OCI-LY3 (cell line): ENCODE results near the gene GLDN.
A peak's percentile ranks its signal among the peaks of the same experiment; 100 is the strongest.

Experiments used
- H2AFZ ChIP-seq: fragments of 200-600, 300-600 bp; shearing (Covaris generic); 2 replicates; pipeline ENCODE4 v1.6.0; 2014; ENCODE audit warnings: antibody characterized with exemption, low read depth, low read length
- H3K27ac ChIP-seq: fragments of 200-600, 300-600 bp; sonication (generic); 2 replicates; pipeline ENCODE4 v1.5.1; 2014; ENCODE audit warnings: mild to moderate bottlenecking, low read length, moderate library complexity, mixed read lengths
- H3K27me3 ChIP-seq: fragments of 200-600, 300-600 bp; sonication (generic); 2 replicates; pipeline ENCODE4 v1.6.1; 2014; ENCODE audit warnings: low read depth, low read length, mixed read lengths
- H3K36me3 ChIP-seq: fragments of 200-600, 300-600 bp; sonication (generic); replicated peaks from 2 replicates; pipeline ENCODE3; 2014; ENCODE audit warnings: low read depth, low read length, mixed read lengths
- H3K4me1 ChIP-seq: fragments of 300-600, 200-600 bp; sonication (generic); 2 replicates; pipeline ENCODE4 v1.6.1; 2014; ENCODE audit warnings: low read length, mixed read lengths
- H3K4me2 ChIP-seq: fragments of 200-600, 300-600 bp; sonication (generic); 2 replicates; pipeline ENCODE4 v1.6.1; 2014; ENCODE audit warnings: low read length, mixed read lengths
- H3K4me3 ChIP-seq: fragments of 300-600, 200-600 bp; sonication (generic); 2 replicates; pipeline ENCODE4 v1.5.1; 2014; ENCODE audit warnings: antibody characterized with exemption, mild to moderate bottlenecking, low read length, moderate library complexity
- H3K79me2 ChIP-seq: fragments of 300-600, 200-600 bp; shearing (Covaris generic); 2 replicates; pipeline ENCODE4 v1.6.1; 2014; ENCODE audit warnings: mild to moderate bottlenecking, low read length, mixed read lengths
- H3K9ac ChIP-seq: fragments of 300-600, 200-600 bp; shearing (Covaris generic); 2 replicates; pipeline ENCODE4 v1.6.0; 2014; ENCODE audit warnings: mild to moderate bottlenecking, low read length, moderate library complexity
- H3K9me3 ChIP-seq: fragments of 200-600, 300-600 bp; shearing (Covaris generic); 2 replicates; pipeline ENCODE4 v1.6.1; 2014; ENCODE audit warnings: low read length, mixed read lengths; ENCODE audit not compliant: insufficient read depth
- H4K20me1 ChIP-seq: fragments of 200-600, 300-600 bp; sonication (generic); 2 replicates; pipeline ENCODE4 v1.6.1; 2016; ENCODE audit warnings: low read length, mixed read lengths; ENCODE audit not compliant: insufficient read depth
- CTCF ChIP-seq: fragments of 200-600, 300-600 bp; sonication (generic); IDR thresholded peaks from 2 replicates; pipeline ENCODE4 v1.5.1; 2014; ENCODE audit warnings: antibody characterized with exemption, low read length, low read depth
- EZH2phosphoT487 ChIP-seq: fragments of 200-600 bp; shearing (Covaris generic); IDR thresholded peaks from 2 replicates; pipeline ENCODE4 v1.6.1; 2018; ENCODE audit warnings: antibody characterized with exemption, mixed run types, low read depth

GLDN gene

GRCh38 chr15:51390241-51390965 is 48.9 kb downstream of the GLDN start:
- Histone ChIP-seq H3K36me3 (no peaks in the 10 kb centered on the region), H2AFZ (no peak overlapping the region), H3K9me3 (no peaks in the 10 kb centered on the region), H3K4me1 (peaks cover 36% of the 10 kb centered on the region), H3K27ac (peak overlapping the region; percentile 20; the same call in 1 of the 2 replicates), H4K20me1 (no peaks in the 10 kb centered on the region), H3K4me2 (peak overlapping the region; percentile 58; the same call in 1 of the 2 replicates), H3K9ac (no peak overlapping the region), H3K4me3 (no peak overlapping the region), H3K27me3 (no peaks in the 10 kb centered on the region; the same call in 1 of the 2 replicates), H3K79me2 (no peaks in the 10 kb centered on the region)
- TF ChIP-seq CTCF, result no peak
- TF ChIP-seq EZH2phosphoT487, result no peak

- Histone ChIP-seq H3K27me3 (no peaks in the 10 kb centered on the region), H3K4me3 (no peak overlapping the region), H2AFZ (no peak overlapping the region), H3K4me1 (peaks cover 31% of the 10 kb centered on the region), H3K27ac (peak overlapping the region; percentile 20; the same call in 1 of the 2 replicates), H4K20me1 (no peaks in the 10 kb centered on the region), H3K9me3 (no peaks in the 10 kb centered on the region), H3K9ac (no peak overlapping the region), H3K36me3 (no peaks in the 10 kb centered on the region), H3K79me2 (no peaks in the 10 kb centered on the region), H3K4me2 (0 out of 2 replicates have a peak overlapping the region, but pooled peaks have one; percentile 9)
- TF ChIP-seq EZH2phosphoT487, result no peak
- peak; percentile 25 for TF ChIP-seq CTCF
Observed at GRCh38 chr15:51390966-51391422, 49.5 kb downstream of the GLDN start.

GRCh38 chr15:51396921-51397320 is 55.5 kb downstream of the GLDN start:
- Histone ChIP-seq H3K79me2 (no peaks in the 10 kb centered on the region), H2AFZ (no peak overlapping the region), H3K9me3 (no peaks in the 10 kb centered on the region), H4K20me1 (no peaks in the 10 kb centered on the region), H3K4me2 (no peak overlapping the region), H3K4me1 (peaks cover 4% of the 10 kb centered on the region; the same call in 1 of the 2 replicates), H3K27ac (no peak overlapping the region), H3K9ac (no peak overlapping the region), H3K4me3 (no peak overlapping the region), H3K27me3 (no peaks in the 10 kb centered on the region; the same call in 1 of the 2 replicates), H3K36me3 (no peaks in the 10 kb centered on the region)
- TF ChIP-seq EZH2phosphoT487 (no peak), CTCF (no peak)

- no peak overlapping the region for H3K4me2 ChIP-seq
- H3K9ac ChIP-seq, result no peak overlapping the region
- H3K27ac ChIP-seq, result no peak overlapping the region
- TF ChIP-seq EZH2phosphoT487 (no peak), CTCF (no peak)
- H3K27me3 ChIP-seq, result peaks cover 3% of the 10 kb centered on the region; the same call in 1 of the 2 replicates
- H3K79me2 ChIP-seq, result no peaks in the 10 kb centered on the region
- no peak overlapping the region for H3K4me3 ChIP-seq
- no peaks in the 10 kb centered on the region for H4K20me1 ChIP-seq
- no peaks in the 10 kb centered on the region for H3K9me3 ChIP-seq
- H3K4me1 ChIP-seq, result peaks cover 12% of the 10 kb centered on the region
- no peaks in the 10 kb centered on the region for H3K36me3 ChIP-seq
- H2AFZ ChIP-seq, result no peak overlapping the region
Observed at GRCh38 chr15:51398626-51399025, 57.2 kb downstream of the GLDN start.
